Lung (tissue), 12 donors: Measurements from ENCODE around the gene VSIG4. TPM values are rescaled to one million over a fixed set of nuclear protein-coding genes. Genes with fewer than 3 reads are reported as not detected.

ENCODE experiments used
- ATAC-seq: fragments of 200-7000 bp; cut with Tn5 transposase; one replicate; pipeline ENCODE4 v1.9.1; 2020; ENCODE audit warnings: moderate number of reproducible peaks; ENCODE audit not compliant: insufficient read depth, low FRiP score
- DNase-seq, 3 donors: peaks; one replicate each; pipeline ENCODE4 v3.0.0-alpha.2; 2013 to 2017
- H3K27ac ChIP-seq, 2 donors: one replicate each; pipeline ENCODE4 v1.5.1; 2013; ENCODE audit warnings: mild to moderate bottlenecking in 2 of 2, moderate library complexity in 2 of 2, control low read depth in 1 of 2, inconsistent platforms in 1 of 2, low read depth in 1 of 2, low read length in 1 of 2
- H3K27me3 ChIP-seq, 3 donors: one replicate each; pipeline ENCODE4 v1.5.1; 2013; ENCODE audit warnings: low read length in 2 of 3; ENCODE audit not compliant: control insufficient read depth in 3 of 3, insufficient read depth in 3 of 3
- H3K36me3 ChIP-seq, 4 donors: one replicate each; pipeline ENCODE4 v1.5.1; 2013; ENCODE audit warnings: low read length in 4 of 4, mild to moderate bottlenecking in 1 of 4, moderate library complexity in 1 of 4; ENCODE audit not compliant: control insufficient read depth in 4 of 4, insufficient read depth in 4 of 4
- H3K4me1 ChIP-seq, 5 donors: one replicate each; pipeline ENCODE4 v1.5.1; 2013; ENCODE audit warnings: low read length in 5 of 5, mild to moderate bottlenecking in 2 of 5, moderate library complexity in 1 of 5; ENCODE audit not compliant: control insufficient read depth in 5 of 5, insufficient read depth in 5 of 5
- H3K4me3 ChIP-seq: one replicate; pipeline ENCODE4 v1.5.1; 2013; ENCODE audit warnings: mild to moderate bottlenecking, control low read depth, moderate library complexity
- H3K9ac ChIP-seq, 2 donors: one replicate each; pipeline ENCODE4 v1.5.1; 2013; ENCODE audit warnings: low read length in 2 of 2, control low read depth in 1 of 2; ENCODE audit not compliant: insufficient read depth in 1 of 2
- H3K9me3 ChIP-seq, 4 donors: one replicate each; pipeline ENCODE4 v1.5.1; 2013; ENCODE audit warnings: low read length in 3 of 4, mild to moderate bottlenecking in 1 of 4, moderate library complexity in 1 of 4; ENCODE audit not compliant: control insufficient read depth in 4 of 4, insufficient read depth in 3 of 4
- CTCF ChIP-seq: IDR thresholded peaks from 2 replicates; pipeline ENCODE4 v1.5.1; 2012; ENCODE audit warnings: mild to moderate bottlenecking; ENCODE audit errors: control extremely low read depth, extremely low read depth
- WGBS, 2 donors: extraction: QIAGEN DNeasy Blood & Tissue Kit; methylation state at CpG; one replicate each; pipeline ENCODE4 v1.1.7; 2013; 5-methylcytosine and 5-hydroxymethylcytosine counted together
- polyA plus RNA-seq, 2 donors: library from polyadenylated mRNA; stranded (reverse); fragments of 200-250 nt; gene quantifications; one replicate each; pipeline ENCODE4 v1.2.1, GENCODE V29; 2013
- total RNA-seq, 2 donors: library from RNA; depleted of rRNA in 1 of 2; stranded (reverse); fragments of >200 nt in 1 of 2; gene quantifications; one replicate each; pipeline ENCODE4 v1.2.1, GENCODE V29; 2014 to 2021
- donor health status: control.
- donor health status: control.
- donor health status: Bipolar disorder and iron deficiency.
- donor health status: healthy.
- donor health status: DM: yes; HTN: yes; CAD: no.

Gene VSIG4
- total and polyA plus RNA-seq, 4 donors, result 13.7 to 255 (median 154) TPM

GRCh38 chrX:66014556-66014955 is 25.3 kb downstream of the VSIG4 start:
- H3K4me3 ChIP-seq, result no peak overlapping the region
- ATAC-seq (no peak), DNase-seq (no peak)
- no peaks in the 10 kb centered on the region for H3K27me3 ChIP-seq
- H3K36me3 ChIP-seq, result no peaks in the 10 kb centered on the region
- no peak for TF ChIP-seq CTCF
- H3K9me3 ChIP-seq, result no peaks in the 10 kb centered on the region
- no peaks in the 10 kb centered on the region for H3K4me1 ChIP-seq
- 54 to 58% methylated on average over 1 of the region's 1 CpG for WGBS, 2 donors
- no peak overlapping the region for H3K27ac ChIP-seq
- H3K9ac ChIP-seq, result no peak overlapping the region

- Histone ChIP-seq H3K4me1 (no peaks in the 10 kb centered on the region), H3K9me3 (no peaks in the 10 kb centered on the region), H3K9ac (no peak overlapping the region), H3K27ac (peak overlapping the region in 1 of 2 donors; percentile 43), H3K27me3 (no peaks in the 10 kb centered on the region), H3K36me3 (no peaks in the 10 kb centered on the region), H3K4me3 (no peak overlapping the region)
- no peak for TF ChIP-seq CTCF
- WGBS, 2 donors, result 28 to 51% methylated on average over 2 of the region's 2 CpGs
- DNase-seq (no peak), ATAC-seq (no peak)
These were observed 25.8 kb downstream of the VSIG4 start for GRCh38 chrX:66014084-66014483.

GRCh38 chrX:66013194-66013816 is 26.6 kb downstream of the VSIG4 start:
- Histone ChIP-seq H3K27ac (peak overlapping the region in 1 of 2 donors; percentile 40), H3K4me1 (no peaks in the 10 kb centered on the region), H3K9ac (no peak overlapping the region), H3K4me3 (no peak overlapping the region), H3K27me3 (no peaks in the 10 kb centered on the region), H3K9me3 (no peaks in the 10 kb centered on the region), H3K36me3 (no peaks in the 10 kb centered on the region)
- TF ChIP-seq CTCF, result no peak
- DNase-seq, result no peak
- peak; percentile 29 for ATAC-seq
- WGBS, 2 donors, result 30 to 59% methylated on average over 5 of the region's 5 CpGs

- DNase-seq (peak in 2 of 3 donors; percentile 4 to 10), ATAC-seq (no peak)
- WGBS, 2 donors, result 9 to 49% methylated on average over 1 of the region's 1 CpG
- Histone ChIP-seq H3K27me3 (no peaks in the 10 kb centered on the region), H3K9ac (no peak overlapping the region), H3K36me3 (no peaks in the 10 kb centered on the region), H3K27ac (no peak overlapping the region), H3K4me1 (no peaks in the 10 kb centered on the region), H3K9me3 (no peaks in the 10 kb centered on the region), H3K4me3 (no peak overlapping the region)
- no peak for TF ChIP-seq CTCF
These were observed 27.8 kb downstream of the VSIG4 start for GRCh38 chrX:66012094-66012534.
